Measurements from ENCODE around the gene SEC22B. TPM values are rescaled to one million over a fixed set of nuclear protein-coding genes. Genes with fewer than 3 reads are reported as not detected.
"Not testable (repeated sequence)": the region's sequence is repeated elsewhere in the genome, so short reads cannot be mapped to it uniquely, and the experiment has no call there.

SEC22B gene
- total RNA-seq, 2 donors from 2014 or later = 24.9 to 44.8 TPM

DNA sequence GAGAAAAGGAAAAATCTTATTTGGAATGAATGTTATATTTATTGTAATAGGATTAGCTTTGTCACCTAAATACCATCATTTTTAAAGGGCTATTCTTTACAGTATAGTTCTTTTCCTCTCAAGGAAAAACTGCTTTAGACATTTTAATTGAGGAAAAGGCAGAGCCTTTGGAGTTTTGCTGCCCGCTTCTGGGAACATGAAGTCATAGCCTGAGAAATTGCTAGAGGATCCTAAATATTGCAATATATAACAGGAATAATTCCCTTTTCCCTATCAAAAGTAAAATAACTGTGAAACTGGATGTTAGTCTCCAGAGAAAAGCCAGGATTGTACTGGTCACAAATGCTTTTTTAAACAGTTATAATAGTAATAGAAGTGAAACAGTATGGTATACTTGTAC, 30.5 kb downstream of the SEC22B start:
- DNase-seq (ENCODE audit: low spot score); H3K9me3 ChIP-seq; H3K4me3 ChIP-seq; H3K27me3 ChIP-seq (replicated peaks; ENCODE audit: insufficient read depth); H3K36me3 ChIP-seq; H3K27ac ChIP-seq; ATAC-seq (ENCODE audit: insufficient number of reproducible peaks, low FRiP score, low read depth): not testable (repeated sequence)
- H3K4me1 ChIP-seq (ENCODE audit: control insufficient read depth in 1 of 2, low read depth in 2 of 2) = peaks cover 12 to 36% of the 10 kb centered on the region in 2 donors
- TF ChIP-seq, protein P1, sequence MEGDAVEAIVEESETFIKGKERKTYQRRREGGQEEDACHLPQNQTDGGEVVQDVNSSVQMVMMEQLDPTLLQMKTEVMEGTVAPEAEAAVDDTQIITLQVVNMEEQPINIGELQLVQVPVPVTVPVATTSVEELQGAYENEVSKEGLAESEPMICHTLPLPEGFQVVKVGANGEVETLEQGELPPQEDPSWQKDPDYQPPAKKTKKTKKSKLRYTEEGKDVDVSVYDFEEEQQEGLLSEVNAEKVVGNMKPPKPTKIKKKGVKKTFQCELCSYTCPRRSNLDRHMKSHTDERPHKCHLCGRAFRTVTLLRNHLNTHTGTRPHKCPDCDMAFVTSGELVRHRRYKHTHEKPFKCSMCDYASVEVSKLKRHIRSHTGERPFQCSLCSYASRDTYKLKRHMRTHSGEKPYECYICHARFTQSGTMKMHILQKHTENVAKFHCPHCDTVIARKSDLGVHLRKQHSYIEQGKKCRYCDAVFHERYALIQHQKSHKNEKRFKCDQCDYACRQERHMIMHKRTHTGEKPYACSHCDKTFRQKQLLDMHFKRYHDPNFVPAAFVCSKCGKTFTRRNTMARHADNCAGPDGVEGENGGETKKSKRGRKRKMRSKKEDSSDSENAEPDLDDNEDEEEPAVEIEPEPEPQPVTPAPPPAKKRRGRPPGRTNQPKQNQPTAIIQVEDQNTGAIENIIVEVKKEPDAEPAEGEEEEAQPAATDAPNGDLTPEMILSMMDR (IDR thresholded peaks at IDR 0.05) = peak; percentile 24

DNA sequence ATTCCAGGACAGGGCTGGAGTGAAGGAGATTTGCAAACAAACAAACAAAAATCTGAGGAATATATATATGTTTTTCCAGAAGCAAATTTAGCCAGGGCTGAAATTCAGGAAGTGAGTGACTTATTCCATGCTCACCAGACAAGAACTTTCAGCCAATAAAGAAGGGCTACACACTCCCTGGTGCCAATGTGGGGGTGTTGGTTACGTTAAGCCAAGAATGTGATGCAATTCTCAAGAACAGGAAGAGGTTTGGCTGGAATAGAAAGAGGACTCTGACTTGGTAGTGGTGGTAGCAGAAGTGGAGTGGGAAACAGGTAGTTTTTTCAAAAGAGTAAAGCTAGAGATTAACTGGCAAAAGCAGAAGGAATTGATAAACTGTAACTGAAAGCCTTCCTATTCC, 31.7 kb downstream of the SEC22B start:
- H3K4me1 ChIP-seq (ENCODE audit: control insufficient read depth in 1 of 2, low read depth in 2 of 2) = peaks cover 12 to 36% of the 10 kb centered on the region in 2 donors
- H3K9me3 ChIP-seq; H3K4me3 ChIP-seq; DNase-seq (ENCODE audit: low spot score); H3K27me3 ChIP-seq (replicated peaks; ENCODE audit: insufficient read depth); H3K36me3 ChIP-seq: not testable (repeated sequence)
- peak; percentile 93 for ATAC-seq (ENCODE audit: insufficient number of reproducible peaks, low FRiP score, low read depth)
- peak overlapping the region; percentile 70 to 75 for H3K27ac ChIP-seq

- H3K36me3 ChIP-seq; ATAC-seq (ENCODE audit: insufficient number of reproducible peaks, low FRiP score, low read depth); H3K27me3 ChIP-seq (replicated peaks; ENCODE audit: insufficient read depth); H3K9me3 ChIP-seq; H3K4me3 ChIP-seq; DNase-seq (ENCODE audit: low spot score): not testable (repeated sequence)
- H3K4me1 ChIP-seq (ENCODE audit: control insufficient read depth in 1 of 2, low read depth in 2 of 2) = peaks cover 12 to 36% of the 10 kb centered on the region in 2 donors
- H3K27ac ChIP-seq = peak overlapping the region; percentile 70 to 75
Observed at GRCh38 chr1:120144169-120144568, 32.2 kb downstream of the SEC22B start.

DNA sequence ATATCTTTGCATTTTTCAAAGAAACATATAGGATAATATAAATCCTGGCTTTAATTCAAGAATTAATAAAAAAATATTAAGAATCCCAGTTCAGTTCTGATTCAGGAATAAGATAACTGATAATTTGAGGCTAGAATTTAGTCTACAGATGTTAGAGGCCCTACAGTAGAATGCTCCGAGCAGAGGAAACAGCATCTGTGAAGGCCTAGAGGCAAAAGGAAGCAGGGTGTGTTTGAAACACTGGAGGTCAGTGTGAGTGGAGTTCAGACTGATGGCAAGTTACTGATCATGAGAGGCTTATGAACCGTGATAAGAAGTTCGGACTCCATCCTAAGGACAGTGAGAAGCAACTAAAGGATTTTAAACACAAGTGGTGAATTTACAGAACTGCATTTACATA, 33.0 kb downstream of the SEC22B start:
- peaks cover 12 to 36% of the 10 kb centered on the region in 2 donors for H3K4me1 ChIP-seq (ENCODE audit: control insufficient read depth in 1 of 2, low read depth in 2 of 2)
- not testable (repeated sequence) for H3K36me3 ChIP-seq; DNase-seq (ENCODE audit: low spot score); H3K27me3 ChIP-seq (replicated peaks; ENCODE audit: insufficient read depth); ATAC-seq (ENCODE audit: insufficient number of reproducible peaks, low FRiP score, low read depth); H3K9me3 ChIP-seq
- peak overlapping the region; percentile 48 for H3K4me3 ChIP-seq
- peak overlapping the region; percentile 70 to 75 for H3K27ac ChIP-seq

DNA sequence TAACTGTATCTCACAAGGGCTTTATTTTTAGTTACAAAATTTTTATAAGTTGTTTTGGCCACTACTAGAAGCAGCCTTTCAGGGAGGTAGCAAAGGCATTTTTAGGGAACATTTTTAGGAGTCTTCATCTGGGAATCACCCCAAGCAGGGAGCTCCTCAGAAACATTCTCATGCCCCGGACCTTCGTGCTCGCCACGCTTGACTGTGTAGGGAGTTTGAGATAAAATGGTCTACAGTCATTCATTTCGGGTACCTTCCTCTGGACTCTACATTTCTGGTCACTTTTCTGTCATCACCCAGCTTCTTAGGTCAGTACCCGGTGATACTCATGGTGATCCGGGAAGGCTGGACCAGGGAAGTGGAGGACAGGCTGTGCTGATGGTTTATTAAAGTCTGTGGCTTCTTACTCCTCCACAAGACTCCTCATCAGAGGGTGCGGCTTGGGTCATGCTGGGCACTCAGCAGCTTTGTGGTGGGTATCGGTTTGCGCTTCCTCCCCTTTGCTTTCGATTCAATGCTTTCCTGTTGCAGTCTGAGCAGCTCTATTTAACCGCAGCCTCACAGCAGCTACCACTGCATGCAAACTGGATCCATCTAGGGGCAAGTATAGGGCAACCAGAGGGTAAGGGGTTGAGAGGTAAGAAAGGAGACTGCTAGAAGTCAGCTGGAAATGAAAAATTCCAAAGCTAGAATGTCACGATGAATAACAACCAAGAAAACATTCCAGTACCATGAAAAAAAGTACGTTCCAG, 33.6 kb downstream of the SEC22B start:
- not testable (repeated sequence) for DNase-seq (ENCODE audit: low spot score)
- peak overlapping the region; percentile 70 to 75 for H3K27ac ChIP-seq

GRCh38 chr1:120141865-120142264, 34.5 kb downstream of the SEC22B start:
- peak overlapping the region; percentile 36 to 70 for H3K27ac ChIP-seq
- not testable (repeated sequence) for H3K4me3 ChIP-seq; H3K9me3 ChIP-seq; DNase-seq (ENCODE audit: low spot score); ATAC-seq (ENCODE audit: insufficient number of reproducible peaks, low FRiP score, low read depth); H3K36me3 ChIP-seq; H3K27me3 ChIP-seq (replicated peaks; ENCODE audit: insufficient read depth)
- H3K4me1 ChIP-seq (ENCODE audit: control insufficient read depth in 1 of 2, low read depth in 2 of 2) = peaks cover 12 to 36% of the 10 kb centered on the region in 2 donors

More for the DNA sequence above, 33.6 kb downstream of the SEC22B start:
- Histone ChIP-seq H3K4me3 (peak overlapping the region; percentile 48), H3K4me1 (ENCODE audit: control insufficient read depth in 1 of 2, low read depth in 2 of 2) (peaks cover 12 to 36% of the 10 kb centered on the region in 2 donors)
- not testable (repeated sequence) for H3K9me3 ChIP-seq; H3K27me3 ChIP-seq (replicated peaks; ENCODE audit: insufficient read depth); H3K36me3 ChIP-seq
- ATAC-seq (ENCODE audit: insufficient number of reproducible peaks, low FRiP score, low read depth) = peak; percentile 26

DNA sequence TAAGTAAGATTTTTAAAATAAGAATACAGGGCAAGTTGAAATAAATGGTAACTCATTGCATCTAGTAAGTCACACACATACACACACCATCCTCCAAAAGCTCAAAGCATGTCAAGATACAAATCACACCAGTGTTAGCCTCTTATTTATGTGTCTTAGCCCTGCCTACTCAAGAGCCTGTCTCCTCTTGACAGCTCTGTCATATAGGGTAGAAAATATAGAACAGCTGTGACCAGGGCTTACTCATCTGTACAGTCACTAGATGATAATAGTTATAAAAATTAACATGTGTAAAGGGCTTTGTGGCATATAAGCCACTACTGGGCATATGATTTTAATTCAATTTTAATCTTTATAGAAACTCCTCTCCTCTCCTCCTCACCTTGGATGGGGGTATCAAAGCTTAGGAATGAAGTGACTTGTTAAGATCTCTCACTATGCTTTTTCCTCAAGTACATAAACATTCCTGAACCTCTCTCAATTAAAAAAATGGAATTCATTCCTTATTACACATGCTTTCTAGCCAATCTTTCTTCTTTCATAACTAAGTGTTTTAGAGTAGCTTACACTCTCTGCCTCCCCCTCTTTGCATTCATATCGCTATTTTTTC, 35.6 kb downstream of the SEC22B start:
- ATAC-seq (ENCODE audit: insufficient number of reproducible peaks, low FRiP score, low read depth) = not testable (repeated sequence)

DNA sequence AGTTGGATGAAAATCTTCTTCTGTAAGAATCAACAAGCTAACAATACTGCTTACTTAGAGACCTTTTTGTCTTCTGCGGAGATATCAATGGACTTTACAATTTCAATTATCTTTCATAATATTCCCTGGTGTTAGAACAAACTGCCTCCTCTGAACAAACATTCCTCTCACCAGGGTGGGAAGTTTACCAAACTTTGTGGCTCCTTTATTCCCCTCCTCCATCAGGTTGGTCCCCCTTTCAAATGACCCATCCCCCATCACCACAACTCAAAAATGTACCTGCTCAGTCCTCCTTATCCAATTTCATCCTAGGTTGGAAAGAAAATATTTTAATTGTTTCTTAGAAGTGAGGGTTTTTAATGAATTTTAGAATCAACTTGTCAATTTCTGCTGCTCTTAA, 40.2 kb downstream of the SEC22B start:
- not testable (repeated sequence) for H3K36me3 ChIP-seq; H3K27ac ChIP-seq; H3K4me1 ChIP-seq (ENCODE audit: control insufficient read depth in 1 of 2, low read depth in 2 of 2); H3K4me3 ChIP-seq; H3K9me3 ChIP-seq; ATAC-seq (ENCODE audit: insufficient number of reproducible peaks, low FRiP score, low read depth); DNase-seq (ENCODE audit: low spot score); H3K27me3 ChIP-seq (replicated peaks; ENCODE audit: insufficient read depth)

More for the DNA sequence above, 35.6 kb downstream of the SEC22B start:
- H3K36me3 ChIP-seq; H3K4me3 ChIP-seq; H3K27ac ChIP-seq; H3K9me3 ChIP-seq; DNase-seq (ENCODE audit: low spot score); H3K27me3 ChIP-seq (replicated peaks; ENCODE audit: insufficient read depth): not testable (repeated sequence)
- peaks cover 12 to 36% of the 10 kb centered on the region in 2 donors for H3K4me1 ChIP-seq (ENCODE audit: control insufficient read depth in 1 of 2, low read depth in 2 of 2)

GRCh38 chr1:120133928-120134325, 42.4 kb downstream of the SEC22B start:
- H3K27ac ChIP-seq; H3K27me3 ChIP-seq (replicated peaks; ENCODE audit: insufficient read depth); ATAC-seq (ENCODE audit: insufficient number of reproducible peaks, low FRiP score, low read depth); H3K36me3 ChIP-seq; H3K4me3 ChIP-seq; H3K4me1 ChIP-seq (ENCODE audit: control insufficient read depth in 1 of 2, low read depth in 2 of 2); DNase-seq (ENCODE audit: low spot score); H3K9me3 ChIP-seq: not testable (repeated sequence)

Measured in thoracic aorta (tissue), 2 donors.